Measurements from ENCODE around the gene TRAPPC14. TPM values are rescaled to one million over a fixed set of nuclear protein-coding genes. Genes with fewer than 3 reads are reported as not detected.

Gene TRAPPC14
- total and polyA plus RNA-seq, 9 of the 15 experiments (the other 6 are each of a cell fraction or from before 2014, with no cell fraction given), result 0.42 to 45.9 (median 18.2) TPM

- TF ChIP-seq, protein P1, sequence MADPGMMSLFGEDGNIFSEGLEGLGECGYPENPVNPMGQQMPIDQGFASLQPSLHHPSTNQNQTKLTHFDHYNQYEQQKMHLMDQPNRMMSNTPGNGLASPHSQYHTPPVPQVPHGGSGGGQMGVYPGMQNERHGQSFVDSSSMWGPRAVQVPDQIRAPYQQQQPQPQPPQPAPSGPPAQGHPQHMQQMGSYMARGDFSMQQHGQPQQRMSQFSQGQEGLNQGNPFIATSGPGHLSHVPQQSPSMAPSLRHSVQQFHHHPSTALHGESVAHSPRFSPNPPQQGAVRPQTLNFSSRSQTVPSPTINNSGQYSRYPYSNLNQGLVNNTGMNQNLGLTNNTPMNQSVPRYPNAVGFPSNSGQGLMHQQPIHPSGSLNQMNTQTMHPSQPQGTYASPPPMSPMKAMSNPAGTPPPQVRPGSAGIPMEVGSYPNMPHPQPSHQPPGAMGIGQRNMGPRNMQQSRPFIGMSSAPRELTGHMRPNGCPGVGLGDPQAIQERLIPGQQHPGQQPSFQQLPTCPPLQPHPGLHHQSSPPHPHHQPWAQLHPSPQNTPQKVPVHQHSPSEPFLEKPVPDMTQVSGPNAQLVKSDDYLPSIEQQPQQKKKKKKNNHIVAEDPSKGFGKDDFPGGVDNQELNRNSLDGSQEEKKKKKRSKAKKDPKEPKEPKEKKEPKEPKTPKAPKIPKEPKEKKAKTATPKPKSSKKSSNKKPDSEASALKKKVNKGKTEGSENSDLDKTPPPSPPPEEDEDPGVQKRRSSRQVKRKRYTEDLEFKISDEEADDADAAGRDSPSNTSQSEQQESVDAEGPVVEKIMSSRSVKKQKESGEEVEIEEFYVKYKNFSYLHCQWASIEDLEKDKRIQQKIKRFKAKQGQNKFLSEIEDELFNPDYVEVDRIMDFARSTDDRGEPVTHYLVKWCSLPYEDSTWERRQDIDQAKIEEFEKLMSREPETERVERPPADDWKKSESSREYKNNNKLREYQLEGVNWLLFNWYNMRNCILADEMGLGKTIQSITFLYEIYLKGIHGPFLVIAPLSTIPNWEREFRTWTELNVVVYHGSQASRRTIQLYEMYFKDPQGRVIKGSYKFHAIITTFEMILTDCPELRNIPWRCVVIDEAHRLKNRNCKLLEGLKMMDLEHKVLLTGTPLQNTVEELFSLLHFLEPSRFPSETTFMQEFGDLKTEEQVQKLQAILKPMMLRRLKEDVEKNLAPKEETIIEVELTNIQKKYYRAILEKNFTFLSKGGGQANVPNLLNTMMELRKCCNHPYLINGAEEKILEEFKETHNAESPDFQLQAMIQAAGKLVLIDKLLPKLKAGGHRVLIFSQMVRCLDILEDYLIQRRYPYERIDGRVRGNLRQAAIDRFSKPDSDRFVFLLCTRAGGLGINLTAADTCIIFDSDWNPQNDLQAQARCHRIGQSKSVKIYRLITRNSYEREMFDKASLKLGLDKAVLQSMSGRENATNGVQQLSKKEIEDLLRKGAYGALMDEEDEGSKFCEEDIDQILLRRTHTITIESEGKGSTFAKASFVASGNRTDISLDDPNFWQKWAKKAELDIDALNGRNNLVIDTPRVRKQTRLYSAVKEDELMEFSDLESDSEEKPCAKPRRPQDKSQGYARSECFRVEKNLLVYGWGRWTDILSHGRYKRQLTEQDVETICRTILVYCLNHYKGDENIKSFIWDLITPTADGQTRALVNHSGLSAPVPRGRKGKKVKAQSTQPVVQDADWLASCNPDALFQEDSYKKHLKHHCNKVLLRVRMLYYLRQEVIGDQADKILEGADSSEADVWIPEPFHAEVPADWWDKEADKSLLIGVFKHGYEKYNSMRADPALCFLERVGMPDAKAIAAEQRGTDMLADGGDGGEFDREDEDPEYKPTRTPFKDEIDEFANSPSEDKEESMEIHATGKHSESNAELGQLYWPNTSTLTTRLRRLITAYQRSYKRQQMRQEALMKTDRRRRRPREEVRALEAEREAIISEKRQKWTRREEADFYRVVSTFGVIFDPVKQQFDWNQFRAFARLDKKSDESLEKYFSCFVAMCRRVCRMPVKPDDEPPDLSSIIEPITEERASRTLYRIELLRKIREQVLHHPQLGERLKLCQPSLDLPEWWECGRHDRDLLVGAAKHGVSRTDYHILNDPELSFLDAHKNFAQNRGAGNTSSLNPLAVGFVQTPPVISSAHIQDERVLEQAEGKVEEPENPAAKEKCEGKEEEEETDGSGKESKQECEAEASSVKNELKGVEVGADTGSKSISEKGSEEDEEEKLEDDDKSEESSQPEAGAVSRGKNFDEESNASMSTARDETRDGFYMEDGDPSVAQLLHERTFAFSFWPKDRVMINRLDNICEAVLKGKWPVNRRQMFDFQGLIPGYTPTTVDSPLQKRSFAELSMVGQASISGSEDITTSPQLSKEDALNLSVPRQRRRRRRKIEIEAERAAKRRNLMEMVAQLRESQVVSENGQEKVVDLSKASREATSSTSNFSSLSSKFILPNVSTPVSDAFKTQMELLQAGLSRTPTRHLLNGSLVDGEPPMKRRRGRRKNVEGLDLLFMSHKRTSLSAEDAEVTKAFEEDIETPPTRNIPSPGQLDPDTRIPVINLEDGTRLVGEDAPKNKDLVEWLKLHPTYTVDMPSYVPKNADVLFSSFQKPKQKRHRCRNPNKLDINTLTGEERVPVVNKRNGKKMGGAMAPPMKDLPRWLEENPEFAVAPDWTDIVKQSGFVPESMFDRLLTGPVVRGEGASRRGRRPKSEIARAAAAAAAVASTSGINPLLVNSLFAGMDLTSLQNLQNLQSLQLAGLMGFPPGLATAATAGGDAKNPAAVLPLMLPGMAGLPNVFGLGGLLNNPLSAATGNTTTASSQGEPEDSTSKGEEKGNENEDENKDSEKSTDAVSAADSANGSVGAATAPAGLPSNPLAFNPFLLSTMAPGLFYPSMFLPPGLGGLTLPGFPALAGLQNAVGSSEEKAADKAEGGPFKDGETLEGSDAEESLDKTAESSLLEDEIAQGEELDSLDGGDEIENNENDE (IDR thresholded peaks at IDR 0.05; ENCODE audit: low read depth, low read length), result no peak
- no peak for TF ChIP-seq PATZ1 (CRISPR knock-in tag; IDR thresholded peaks at IDR 0.05; ENCODE audit: borderline replicate concordance)
- TF ChIP-seq DACH1 (IDR thresholded peaks at IDR 0.05; ENCODE audit: partially characterized antibody), result peak; percentile 80
- no peak for TF ChIP-seq ATF1 (CRISPR knock-in tag; IDR thresholded peaks at IDR 0.05)
- TF ChIP-seq ATF1 (tag; IDR thresholded peaks at IDR 0.05), result no peak
- TF ChIP-seq MXI1 (IDR thresholded peaks at IDR 0.05; ENCODE audit: low read depth, low read length), result no peak
- no peak for TF ChIP-seq MCM7 (IDR thresholded peaks at IDR 0.05)
- no peak for TF ChIP-seq ZNF699 (CRISPR knock-in tag; IDR thresholded peaks at IDR 0.05; ENCODE audit: insufficient replicate concordance)
- TF ChIP-seq CREB3 (tag; conservative IDR thresholded peaks at IDR 0.05; ENCODE audit: low read depth), result no peak
Observed at GRCh38 chr7:100190048-100190711, 31.7 kb upstream of the TRAPPC14 start (continued).
